SK-N-SH treated with all-trans-retinoic acid at 6 μM for 48 hours (cell line): ENCODE measurements around the gene TDRD3.

Experiments used
- ATAC-seq: fragments of 200-7000 bp; cut with Tn5 transposase; 3 replicates; pipeline ENCODE4 v1.9.1; 2020; ENCODE audit warnings: mild to moderate bottlenecking, moderate library complexity
- ARNTL ChIP-seq: fragments of 450-650 bp; formaldehyde crosslinking; IDR thresholded peaks from 2 replicates; pipeline ENCODE4 v1.5.0; 2020; ENCODE audit warnings: low read depth, mild to moderate bottlenecking, moderate library complexity, borderline replicate concordance
- BACH2 ChIP-seq: fragments of 250-450 bp; sonication (Bioruptor Pico); IDR thresholded peaks from 2 replicates; pipeline ENCODE4 v1.9.0; 2021; ENCODE audit warnings: mild to moderate bottlenecking, borderline replicate concordance
- CSDC2 ChIP-seq: fragments of 250-450 bp; sonication (Bioruptor Pico); IDR thresholded peaks from 2 replicates; pipeline ENCODE4 v1.5.0; 2020; ENCODE audit warnings: mild to moderate bottlenecking, moderate library complexity
- ESRRG ChIP-seq: fragments of 250-450 bp; sonication (Bioruptor Pico); IDR thresholded peaks from 2 replicates; pipeline ENCODE4 v1.6.1; 2021; ENCODE audit warnings: mild to moderate bottlenecking
- GLIS3 ChIP-seq: fragments of 250-450 bp; sonication (Bioruptor Pico); IDR thresholded peaks from 2 replicates; pipeline ENCODE4 v1.5.0; 2020; ENCODE audit warnings: mild to moderate bottlenecking, moderate library complexity
- ISL1 ChIP-seq: fragments of 250-450 bp; sonication (Bioruptor Pico); IDR thresholded peaks from 2 replicates; pipeline ENCODE4 v2.1.2; 2022; ENCODE audit warnings: mild to moderate bottlenecking, moderate library complexity
- OSR1 ChIP-seq: fragments of 250-450 bp; sonication (Bioruptor Pico); IDR thresholded peaks from 2 replicates; pipeline ENCODE4 v1.8.0; 2022; ENCODE audit warnings: moderate library complexity, mild to moderate bottlenecking, inconsistent platforms
- PATZ1 ChIP-seq: fragments of 250-450 bp; sonication (Bioruptor Pico); IDR thresholded peaks from 2 replicates; pipeline ENCODE4 v1.8.0; 2020; ENCODE audit warnings: mild to moderate bottlenecking, moderate library complexity, borderline replicate concordance
- PPARA ChIP-seq: fragments of 250-450 bp; sonication (Bioruptor Pico); IDR thresholded peaks from 2 replicates; pipeline ENCODE4 v1.5.0; 2020; ENCODE audit warnings: mild to moderate bottlenecking, borderline replicate concordance
- RARB ChIP-seq: fragments of 250-450 bp; sonication (Bioruptor Pico); IDR thresholded peaks from 2 replicates; pipeline ENCODE4 v1.8.0; 2021; ENCODE audit warnings: mild to moderate bottlenecking, moderate library complexity
- SNAI2 ChIP-seq: fragments of 250-450 bp; sonication (Bioruptor Pico); IDR thresholded peaks from 2 replicates; pipeline ENCODE4 v1.5.0; 2020; ENCODE audit warnings: mild to moderate bottlenecking, moderate library complexity
- TCF4 ChIP-seq: fragments of 250-450 bp; sonication (Bioruptor Pico); IDR thresholded peaks from 2 replicates; pipeline ENCODE4 v1.8.0; 2021; ENCODE audit warnings: mild to moderate bottlenecking, moderate library complexity, borderline replicate concordance
- TOX ChIP-seq: fragments of 250-450 bp; sonication (Bioruptor Pico); IDR thresholded peaks from 2 replicates; pipeline ENCODE4 v1.8.0; 2021; ENCODE audit warnings: mild to moderate bottlenecking, moderate library complexity, borderline replicate concordance
- ZC3H10 ChIP-seq: fragments of 250-450 bp; sonication (Bioruptor Pico); IDR thresholded peaks from 2 replicates; pipeline ENCODE4 v1.5.1; 2021; ENCODE audit warnings: mild to moderate bottlenecking, moderate library complexity
- ZFP3 ChIP-seq: fragments of 250-450 bp; sonication (Bioruptor Pico); IDR thresholded peaks from 2 replicates; pipeline ENCODE4 v1.5.0; 2020; ENCODE audit warnings: mild to moderate bottlenecking, moderate library complexity
- ZFP30 ChIP-seq: fragments of 450-650 bp; formaldehyde crosslinking; IDR thresholded peaks from 2 replicates; pipeline ENCODE4 v1.5.0; 2022; ENCODE audit warnings: mild to moderate bottlenecking, moderate library complexity
- ZNF565 ChIP-seq: fragments of 450-650 bp; formaldehyde crosslinking; conservative IDR thresholded peaks from 2 replicates; pipeline ENCODE4 v1.5.0; 2020; ENCODE audit warnings: low read depth, mild to moderate bottlenecking, moderate library complexity
- ZNF70 ChIP-seq: fragments of 450-650 bp; formaldehyde crosslinking; IDR thresholded peaks from 2 replicates; pipeline ENCODE4 v1.5.0; 2020; ENCODE audit warnings: mild to moderate bottlenecking, moderate library complexity
- ZNF8 ChIP-seq: fragments of 450-650 bp; formaldehyde crosslinking; IDR thresholded peaks from 2 replicates; pipeline ENCODE4 v1.5.0; 2020; ENCODE audit warnings: mild to moderate bottlenecking, moderate library complexity
- TF ChIP-seq, protein P1 (sequence below): fragments of 250-450 bp; sonication (Bioruptor Pico); IDR thresholded peaks from 2 replicates; pipeline ENCODE4 v1.5.0; 2020; ENCODE audit warnings: mild to moderate bottlenecking, moderate library complexity
- TF ChIP-seq, protein P2 (sequence below): fragments of 250-450 bp; sonication (Bioruptor Pico); IDR thresholded peaks from 2 replicates; pipeline ENCODE4 v1.8.0; 2021; ENCODE audit warnings: low read depth, mild to moderate bottlenecking, moderate library complexity, borderline replicate concordance
- TF ChIP-seq, protein P3 (sequence below): fragments of 250-450 bp; sonication (Bioruptor Pico); IDR thresholded peaks from 2 replicates; pipeline ENCODE4 v1.5.1; 2020; ENCODE audit warnings: low read depth, mild to moderate bottlenecking, moderate library complexity

TDRD3 gene

DNA sequence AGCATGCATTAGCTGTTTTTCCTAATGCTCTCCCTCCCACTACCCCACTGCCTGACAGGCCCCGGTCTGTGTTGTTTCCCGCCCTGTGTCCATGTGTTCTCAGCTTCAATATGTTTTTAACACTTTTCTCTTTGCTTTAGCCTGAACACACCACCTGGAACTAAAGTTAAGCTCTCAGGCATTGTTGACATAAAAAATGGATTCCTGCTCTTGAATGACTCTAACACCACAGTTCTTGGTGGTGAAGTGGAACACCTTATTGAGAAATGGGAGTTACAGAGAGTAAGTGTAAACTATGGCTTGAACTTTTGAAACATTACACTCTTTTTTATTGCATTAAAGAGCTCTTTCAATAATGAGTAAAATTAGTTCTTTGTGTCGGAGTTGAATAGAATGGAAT, 70.1 kb downstream of the TDRD3 start:
- no peak for ATAC-seq
- TF ChIP-seq ZNF8 (no peak), ZNF70 (CRISPR knock-in tag) (no peak), CSDC2 (CRISPR knock-in tag) (no peak), ZNF565 (CRISPR knock-in tag) (no peak), PPARA (CRISPR knock-in tag) (no peak), ARNTL (CRISPR knock-in tag) (no peak), SNAI2 (CRISPR knock-in tag) (no peak), BACH2 (CRISPR knock-in tag) (no peak), OSR1 (CRISPR knock-in tag) (no peak), TCF4 (no peak)

- ATAC-seq = no peak
- TF ChIP-seq ZC3H10 (CRISPR knock-in tag) (no peak), ZFP30 (CRISPR knock-in tag) (no peak), OSR1 (CRISPR knock-in tag) (no peak), TOX (CRISPR knock-in tag) (no peak)
These were observed 82.3 kb downstream of the TDRD3 start for GRCh38 chr13:60479273-60479672.

DNA sequence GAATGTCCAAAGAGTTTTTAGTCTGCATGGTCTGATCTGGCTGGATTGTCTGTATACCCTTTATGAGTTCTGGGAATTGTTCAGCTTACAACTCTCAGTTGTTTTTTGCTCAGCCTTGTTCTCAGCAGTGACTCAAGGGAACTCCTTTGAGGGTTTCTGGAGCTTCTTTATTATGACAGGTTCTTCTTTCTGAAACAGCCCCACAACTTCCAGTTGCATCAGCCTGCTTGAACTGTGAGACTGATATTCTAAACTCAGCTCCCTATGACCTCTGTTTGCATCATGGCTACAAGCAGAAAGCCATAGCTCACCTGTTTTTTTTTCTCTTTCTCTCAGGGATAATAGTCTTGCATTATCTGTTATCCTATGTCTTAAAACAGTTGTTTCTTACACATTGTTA, 85.0 kb downstream of the TDRD3 start:
- no peak for TF ChIP-seq GLIS3 (CRISPR knock-in tag)
- TF ChIP-seq BACH2 (CRISPR knock-in tag) = no peak
- no peak for TF ChIP-seq ZC3H10 (CRISPR knock-in tag)
- no peak for ATAC-seq

DNA sequence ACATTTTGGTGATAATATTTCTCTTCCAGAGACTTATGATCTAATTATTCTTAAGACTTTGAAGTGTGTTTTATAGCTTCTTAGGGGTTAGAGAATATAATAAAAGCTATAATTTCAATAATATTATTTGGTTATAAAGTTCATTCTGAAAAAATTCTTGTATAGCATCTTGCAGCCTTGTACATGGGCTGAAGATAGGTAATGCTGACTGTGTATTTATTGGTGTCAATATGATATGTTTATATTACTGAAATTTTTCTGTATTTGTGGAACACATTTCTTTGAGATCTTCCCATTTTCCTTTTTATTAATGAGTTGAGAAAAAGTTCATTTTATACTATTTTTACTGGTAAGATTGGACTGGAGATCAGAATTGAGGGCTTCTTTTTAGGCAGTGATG, 87.8 kb downstream of the TDRD3 start:
- no peak for ATAC-seq
- TF ChIP-seq RARB (CRISPR knock-in tag) (no peak), TCF4 (no peak), ARNTL (CRISPR knock-in tag) (no peak), PATZ1 (CRISPR knock-in tag) (no peak), ISL1 (no peak), ZFP3 (CRISPR knock-in tag) (no peak), CSDC2 (CRISPR knock-in tag) (no peak), TOX (CRISPR knock-in tag) (no peak)
- TF ChIP-seq, protein P1, sequence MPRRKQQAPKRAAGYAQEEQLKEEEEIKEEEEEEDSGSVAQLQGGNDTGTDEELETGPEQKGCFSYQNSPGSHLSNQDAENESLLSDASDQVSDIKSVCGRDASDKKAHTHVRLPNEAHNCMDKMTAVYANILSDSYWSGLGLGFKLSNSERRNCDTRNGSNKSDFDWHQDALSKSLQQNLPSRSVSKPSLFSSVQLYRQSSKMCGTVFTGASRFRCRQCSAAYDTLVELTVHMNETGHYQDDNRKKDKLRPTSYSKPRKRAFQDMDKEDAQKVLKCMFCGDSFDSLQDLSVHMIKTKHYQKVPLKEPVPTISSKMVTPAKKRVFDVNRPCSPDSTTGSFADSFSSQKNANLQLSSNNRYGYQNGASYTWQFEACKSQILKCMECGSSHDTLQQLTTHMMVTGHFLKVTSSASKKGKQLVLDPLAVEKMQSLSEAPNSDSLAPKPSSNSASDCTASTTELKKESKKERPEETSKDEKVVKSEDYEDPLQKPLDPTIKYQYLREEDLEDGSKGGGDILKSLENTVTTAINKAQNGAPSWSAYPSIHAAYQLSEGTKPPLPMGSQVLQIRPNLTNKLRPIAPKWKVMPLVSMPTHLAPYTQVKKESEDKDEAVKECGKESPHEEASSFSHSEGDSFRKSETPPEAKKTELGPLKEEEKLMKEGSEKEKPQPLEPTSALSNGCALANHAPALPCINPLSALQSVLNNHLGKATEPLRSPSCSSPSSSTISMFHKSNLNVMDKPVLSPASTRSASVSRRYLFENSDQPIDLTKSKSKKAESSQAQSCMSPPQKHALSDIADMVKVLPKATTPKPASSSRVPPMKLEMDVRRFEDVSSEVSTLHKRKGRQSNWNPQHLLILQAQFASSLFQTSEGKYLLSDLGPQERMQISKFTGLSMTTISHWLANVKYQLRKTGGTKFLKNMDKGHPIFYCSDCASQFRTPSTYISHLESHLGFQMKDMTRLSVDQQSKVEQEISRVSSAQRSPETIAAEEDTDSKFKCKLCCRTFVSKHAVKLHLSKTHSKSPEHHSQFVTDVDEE = no peak

DNA sequence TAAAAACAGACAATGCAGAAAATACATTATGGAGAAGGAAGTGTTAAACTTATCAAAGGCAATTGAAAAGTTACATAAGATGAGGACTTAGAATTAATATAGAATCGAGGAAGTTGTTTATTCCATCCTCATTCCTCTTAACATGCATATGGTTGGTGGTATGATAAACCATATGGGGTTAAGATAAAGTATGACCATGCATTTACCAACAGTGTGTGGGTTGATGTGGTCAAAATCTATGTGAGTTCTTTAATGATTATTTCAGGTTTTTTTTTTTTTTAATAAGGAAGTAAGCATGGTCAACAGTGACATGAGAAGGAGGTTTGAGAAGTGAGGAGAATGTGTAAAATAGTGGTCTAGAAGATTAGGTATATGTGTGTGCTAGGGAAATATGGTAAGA, 94.5 kb downstream of the TDRD3 start:
- TF ChIP-seq PPARA (CRISPR knock-in tag) = no peak
- no peak for TF ChIP-seq ZC3H10 (CRISPR knock-in tag)
- no peak for TF ChIP-seq RARB (CRISPR knock-in tag)
- no peak for ATAC-seq

DNA sequence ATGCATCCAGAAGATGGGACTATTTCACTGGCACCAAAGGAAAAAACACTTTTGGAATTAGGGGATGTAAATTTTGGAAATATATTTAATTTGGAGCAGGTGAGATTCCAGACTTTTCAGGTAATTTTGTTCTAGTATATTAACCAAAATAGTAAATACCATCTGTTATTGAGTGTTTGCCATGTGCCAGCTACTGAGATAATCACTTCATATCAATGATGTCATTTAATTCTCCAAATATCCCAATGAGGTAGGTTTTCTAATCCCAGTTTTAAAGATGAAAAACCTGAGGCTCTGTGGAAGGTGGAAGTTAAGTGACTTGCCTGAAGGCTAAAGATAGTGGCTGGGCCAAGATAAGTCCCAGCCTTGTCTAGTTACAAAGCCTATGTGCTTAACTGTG, 95.2 kb downstream of the TDRD3 start:
- no peak for TF ChIP-seq ESRRG
- no peak for TF ChIP-seq PPARA (CRISPR knock-in tag)
- no peak for TF ChIP-seq SNAI2 (CRISPR knock-in tag)
- no peak for TF ChIP-seq ARNTL (CRISPR knock-in tag)
- TF ChIP-seq ZC3H10 (CRISPR knock-in tag) = no peak
- no peak for TF ChIP-seq BACH2 (CRISPR knock-in tag)
- ATAC-seq = no peak

DNA sequence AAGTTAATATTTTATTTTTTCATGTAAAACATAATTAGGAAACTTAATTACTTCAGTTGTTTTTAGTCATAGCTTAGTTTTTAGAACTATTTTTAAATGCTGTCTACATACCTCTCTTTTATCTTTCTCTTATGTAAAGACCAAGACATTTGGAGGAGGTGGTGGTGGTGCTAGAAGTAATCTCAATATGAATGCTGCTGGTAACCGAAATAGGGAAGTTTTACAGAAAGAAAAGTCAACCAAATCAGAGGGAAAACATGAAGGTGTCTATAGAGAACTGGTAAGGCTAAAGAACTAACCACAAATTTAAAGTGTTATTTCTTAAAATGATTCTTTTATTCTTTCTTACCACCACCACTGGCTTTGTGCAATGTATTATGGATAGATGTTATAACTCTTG, 97.3 kb downstream of the TDRD3 start:
- no peak for ATAC-seq
- TF ChIP-seq, protein P2, sequence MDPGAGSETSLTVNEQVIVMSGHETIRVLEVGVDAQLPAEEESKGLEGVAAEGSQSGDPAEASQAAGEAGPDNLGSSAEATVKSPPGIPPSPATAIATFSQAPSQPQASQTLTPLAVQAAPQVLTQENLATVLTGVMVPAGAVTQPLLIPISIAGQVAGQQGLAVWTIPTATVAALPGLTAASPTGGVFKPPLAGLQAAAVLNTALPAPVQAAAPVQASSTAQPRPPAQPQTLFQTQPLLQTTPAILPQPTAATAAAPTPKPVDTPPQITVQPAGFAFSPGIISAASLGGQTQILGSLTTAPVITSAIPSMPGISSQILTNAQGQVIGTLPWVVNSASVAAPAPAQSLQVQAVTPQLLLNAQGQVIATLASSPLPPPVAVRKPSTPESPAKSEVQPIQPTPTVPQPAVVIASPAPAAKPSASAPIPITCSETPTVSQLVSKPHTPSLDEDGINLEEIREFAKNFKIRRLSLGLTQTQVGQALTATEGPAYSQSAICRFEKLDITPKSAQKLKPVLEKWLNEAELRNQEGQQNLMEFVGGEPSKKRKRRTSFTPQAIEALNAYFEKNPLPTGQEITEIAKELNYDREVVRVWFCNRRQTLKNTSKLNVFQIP (CRISPR knock-in tag) = no peak
- no peak for TF ChIP-seq ISL1
- no peak for TF ChIP-seq ESRRG
- no peak for TF ChIP-seq ZNF565 (CRISPR knock-in tag)
- no peak for TF ChIP-seq ZNF70 (CRISPR knock-in tag)
- TF ChIP-seq, protein P3, sequence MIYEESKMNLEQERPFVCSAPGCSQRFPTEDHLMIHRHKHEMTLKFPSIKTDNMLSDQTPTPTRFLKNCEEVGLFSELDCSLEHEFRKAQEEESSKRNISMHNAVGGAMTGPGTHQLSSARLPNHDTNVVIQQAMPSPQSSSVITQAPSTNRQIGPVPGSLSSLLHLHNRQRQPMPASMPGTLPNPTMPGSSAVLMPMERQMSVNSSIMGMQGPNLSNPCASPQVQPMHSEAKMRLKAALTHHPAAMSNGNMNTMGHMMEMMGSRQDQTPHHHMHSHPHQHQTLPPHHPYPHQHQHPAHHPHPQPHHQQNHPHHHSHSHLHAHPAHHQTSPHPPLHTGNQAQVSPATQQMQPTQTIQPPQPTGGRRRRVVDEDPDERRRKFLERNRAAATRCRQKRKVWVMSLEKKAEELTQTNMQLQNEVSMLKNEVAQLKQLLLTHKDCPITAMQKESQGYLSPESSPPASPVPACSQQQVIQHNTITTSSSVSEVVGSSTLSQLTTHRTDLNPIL = no peak
- no peak for TF ChIP-seq TOX (CRISPR knock-in tag)
